ENCODE data around the gene ENO2. TPM values are rescaled to one million over a fixed set of nuclear protein-coding genes. Genes with fewer than 3 reads are reported as not detected.

Gene ENO2
- 32.7 to 43.8 TPM (median 41.2 TPM) in 5 replicates for total RNA-seq (2022; extraction: Qiagen RNA extraction; ENCODE audit: low read depth)

GRCh38 chr12:6914246-6914946, at the start of gene ENO2:
Gene ENO2, plus strand, starts transcription at chr12:6914580. Its CDS starts 1,253 bp downstream, at chr12:6915833.

GRCh38 chr12:6867413-6868210, 46.8 kb upstream of the ENO2 start, which contains the start of gene TPI1:
Gene TPI1, plus strand, starts transcription at chr12:6867531. Its CDS starts 36 bp downstream, at chr12:6867567.

GRCh38 chr12:6873094-6874014, 41.0 kb upstream of the ENO2 start, which contains the start of gene SPSB2:
Gene SPSB2, minus strand, starts transcription at chr12:6873303. Its CDS starts 402 bp downstream, at chr12:6872901.

GRCh38 chr12:6904280-6905276, 9.8 kb upstream of the ENO2 start, which contains the start of gene LRRC23:
Gene LRRC23, plus strand, starts transcription at chr12:6904822. Its CDS starts 812 bp downstream, at chr12:6905634.

GRCh38 chr12:6927379-6928021, 13.1 kb downstream of the ENO2 start, which contains the start of gene ATN1:
Gene ATN1, plus strand, starts transcription at chr12:6927959. Its CDS starts 6,043 bp downstream, at chr12:6934002.

GRCh38 chr12:6943722-6944380, 29.5 kb downstream of the ENO2 start, which contains the start of the genes C12orf57 and RNU7-1:
Gene C12orf57, plus strand, starts transcription at chr12:6944022. Its CDS starts 100 bp downstream, at chr12:6944122.
Gene RNU7-1, plus strand, starts transcription at chr12:6943816.

GRCh38 chr12:6950811-6951540, 36.6 kb downstream of the ENO2 start, which contains the start of gene PTPN6:
Gene PTPN6, plus strand, starts transcription at chr12:6951356. Its CDS starts 157 bp downstream, at chr12:6951513.

Other genes starting within 250 kb of the ENO2 start
- 49.6 to 66.0 TPM (median 62.9 TPM) in 5 replicates for gene ZNF384, start 225.2 kb upstream of the ENO2 start, total RNA-seq (2022; extraction: Qiagen RNA extraction; ENCODE audit: low read depth)
- 0.68 to 1.3 TPM (median 0.97 TPM) in 5 replicates for gene PIANP, start 213.8 kb upstream of the ENO2 start, total RNA-seq (2022; extraction: Qiagen RNA extraction; ENCODE audit: low read depth)
- 46.4 to 60.7 TPM (median 58.3 TPM) in 5 replicates for gene COPS7A, start 190.5 kb upstream of the ENO2 start, total RNA-seq (2022; extraction: Qiagen RNA extraction; ENCODE audit: low read depth)
- gene MLF2, start 161.4 kb upstream of the ENO2 start, total RNA-seq (2022; extraction: Qiagen RNA extraction; ENCODE audit: low read depth), result 221 to 313 TPM (median 302 TPM) in 5 replicates
- 687 to 1,137 TPM (median 1,048 TPM) in 5 replicates for gene PTMS, start 148.2 kb upstream of the ENO2 start, total RNA-seq (2022; extraction: Qiagen RNA extraction; ENCODE audit: low read depth)
- gene LAG3, start 142.1 kb upstream of the ENO2 start, total RNA-seq (2022; extraction: Qiagen RNA extraction; ENCODE audit: low read depth), result 0.79 to 2.2 TPM (median 1.6 TPM) in 5 replicates
- not detected in 5 replicates for gene CD4, start 125.1 kb upstream of the ENO2 start, total RNA-seq (2022; extraction: Qiagen RNA extraction; ENCODE audit: low read depth)
- 0.39 to 0.87 TPM (median 0.56 TPM) in 5 replicates for gene GPR162, start 92.8 kb upstream of the ENO2 start, total RNA-seq (2022; extraction: Qiagen RNA extraction; ENCODE audit: low read depth)
- gene P3H3, start 86.2 kb upstream of the ENO2 start, total RNA-seq (2022; extraction: Qiagen RNA extraction; ENCODE audit: low read depth), result 14.2 to 32.8 TPM (median 27.5 TPM) in 5 replicates
- 2.1 to 2.7 TPM (median 2.3 TPM) in 5 replicates for gene GNB3, start 73.7 kb upstream of the ENO2 start, total RNA-seq (2022; extraction: Qiagen RNA extraction; ENCODE audit: low read depth)
- 68.4 to 85.8 TPM (median 72.7 TPM) in 5 replicates for gene CDCA3, start 63.3 kb upstream of the ENO2 start, total RNA-seq (2022; extraction: Qiagen RNA extraction; ENCODE audit: low read depth)
- gene USP5, start 62.4 kb upstream of the ENO2 start, total RNA-seq (2022; extraction: Qiagen RNA extraction; ENCODE audit: low read depth), result 76.4 to 97.4 TPM (median 80.0 TPM) in 5 replicates
- 1,281 to 1,662 TPM (median 1,628 TPM) in 5 replicates for gene TPI1, start 47.0 kb upstream of the ENO2 start, total RNA-seq (2022; extraction: Qiagen RNA extraction; ENCODE audit: low read depth)
- gene SPSB2, start 41.3 kb upstream of the ENO2 start, total RNA-seq (2022; extraction: Qiagen RNA extraction; ENCODE audit: low read depth), result 19.2 to 36.2 TPM (median 30.5 TPM) in 5 replicates
- gene LRRC23, start 9.8 kb upstream of the ENO2 start, total RNA-seq (2022; extraction: Qiagen RNA extraction; ENCODE audit: low read depth), result 15.7 to 21.7 TPM (median 17.3 TPM) in 5 replicates
- 36.6 to 87.8 TPM (median 83.1 TPM) in 5 replicates for gene ATN1, start 13.4 kb downstream of the ENO2 start, total RNA-seq (2022; extraction: Qiagen RNA extraction; ENCODE audit: low read depth)
- gene RNU7-1, start 29.2 kb downstream of the ENO2 start, total RNA-seq (2022; extraction: Qiagen RNA extraction; ENCODE audit: low read depth), result not detected in 5 replicates
- gene C12orf57, start 29.4 kb downstream of the ENO2 start, total RNA-seq (2022; extraction: Qiagen RNA extraction; ENCODE audit: low read depth), result 240 to 311 TPM (median 303 TPM) in 5 replicates
- gene PTPN6, start 36.8 kb downstream of the ENO2 start, total RNA-seq (2022; extraction: Qiagen RNA extraction; ENCODE audit: low read depth), result 6.2 to 12.8 TPM (median 11.9 TPM) in 5 replicates
- gene PHB2, start 56.1 kb downstream of the ENO2 start, total RNA-seq (2022; extraction: Qiagen RNA extraction; ENCODE audit: low read depth), result 278 to 353 TPM (median 328 TPM) in 5 replicates
- gene EMG1, start 56.3 kb downstream of the ENO2 start, total RNA-seq (2022; extraction: Qiagen RNA extraction; ENCODE audit: low read depth), result 55.9 to 81.9 TPM (median 61.3 TPM) in 5 replicates
- 26.6 to 31.1 TPM (median 27.6 TPM) in 5 replicates for gene LPCAT3, start 103.9 kb downstream of the ENO2 start, total RNA-seq (2022; extraction: Qiagen RNA extraction; ENCODE audit: low read depth)
- gene C1S, start 146.1 kb downstream of the ENO2 start, total RNA-seq (2022; extraction: Qiagen RNA extraction; ENCODE audit: low read depth), result 38.6 to 58.9 TPM (median 42.6 TPM) in 5 replicates
- 26.6 to 41.9 TPM (median 28.4 TPM) in 5 replicates for gene C1R, start 177.9 kb downstream of the ENO2 start, total RNA-seq (2022; extraction: Qiagen RNA extraction; ENCODE audit: low read depth)
- 7.9 to 15.6 TPM (median 10.6 TPM) in 5 replicates for gene C1RL, start 194.6 kb downstream of the ENO2 start, total RNA-seq (2022; extraction: Qiagen RNA extraction; ENCODE audit: low read depth)
- gene RBP5, start 214.3 kb downstream of the ENO2 start, total RNA-seq (2022; extraction: Qiagen RNA extraction; ENCODE audit: low read depth), result not detected in 5 replicates
- 11.0 to 19.0 TPM (median 16.0 TPM) in 5 replicates for gene CLSTN3, start 215.8 kb downstream of the ENO2 start, total RNA-seq (2022; extraction: Qiagen RNA extraction; ENCODE audit: low read depth)

All from A549 treated with ZK216348 at 1 μM for 4 hours (cell line).